Kidney (tissue), 14 donors: ENCODE results near the gene SLC29A4. TPM values are rescaled to one million over a fixed set of nuclear protein-coding genes. Genes with fewer than 3 reads are reported as not detected.
A peak's percentile ranks its signal among the peaks of the same experiment; 100 is the strongest.

Source experiments
- DNase-seq, 5 donors: peaks; one replicate each; pipeline ENCODE4 v3.0.0-alpha.2; 2013 to 2020
- FAIRE-seq: peaks from 2 replicates; lab custom pipeline; 2012; peaks lifted over from hg19 to GRCh38; lab: Jason Lieb, UNC
- H3K27ac ChIP-seq, 2 donors: one replicate each; pipeline ENCODE4 v1.7.0; 2013; ENCODE audit warnings: low read depth in 2 of 2, low read length in 2 of 2, inconsistent platforms in 1 of 2
- H3K27me3 ChIP-seq: one replicate; pipeline ENCODE4 v1.7.1; 2013; ENCODE audit warnings: low read length, inconsistent platforms; ENCODE audit not compliant: control insufficient read depth, insufficient read depth
- H3K36me3 ChIP-seq, 3 donors: one replicate each; pipeline versions ENCODE4 v1.7.0 to v1.7.1; 2013; ENCODE audit warnings: low read length in 3 of 3, control low read depth in 1 of 3, inconsistent platforms in 1 of 3; ENCODE audit not compliant: insufficient read depth in 3 of 3, control insufficient read depth in 2 of 3
- H3K4me1 ChIP-seq, 3 donors: one replicate each; pipeline versions ENCODE4 v1.7.0 to v1.7.1; 2013; ENCODE audit warnings: low read length in 3 of 3, inconsistent platforms in 1 of 3, low read depth in 1 of 3; ENCODE audit not compliant: control insufficient read depth in 2 of 3, insufficient read depth in 2 of 3
- H3K4me3 ChIP-seq, 3 donors: one replicate each; pipeline versions ENCODE4 v1.7.0 to v1.8.1; 2013; ENCODE audit warnings: low read length in 3 of 3, control low read depth in 1 of 3, inconsistent platforms in 1 of 3
- H3K9ac ChIP-seq, 3 donors: one replicate each; pipeline versions ENCODE4 v1.7.0 to v1.7.1; 2013; ENCODE audit warnings: low read length in 3 of 3, control low read depth in 1 of 3, inconsistent platforms in 1 of 3
- H3K9me3 ChIP-seq, 3 donors: one replicate each; pipeline versions ENCODE4 v1.7.0 to v1.7.1; 2013; ENCODE audit warnings: low read length in 3 of 3, control low read depth in 1 of 3, inconsistent platforms in 1 of 3; ENCODE audit not compliant: control insufficient read depth in 2 of 3, insufficient read depth in 1 of 3
- intact Hi-C: fragments of 100-400 bp; cut with DNase I; formaldehyde crosslinking; loops from one replicate; pipeline ENCODE4 v1.11.1; 2022
- polyA plus RNA-seq: library from polyadenylated mRNA; stranded (reverse); fragments of 350-450 nt; fragmentation: Illumina TruSeq; extraction: RNeasy Lipid Tissue Mini Kit (QIAGEN cat#74804); gene quantifications from one replicate; pipeline ENCODE4 v1.2.3, GENCODE V29; 2014; ENCODE audit warnings: low read depth, low replicate concordance; ENCODE audit not compliant: insufficient read depth
- total RNA-seq: library from RNA; stranded (reverse); fragmentation: NEBNext Ultra II Directional; extraction: Animal tissue kit (Norgen Biotek cat#: 25700); gene quantifications from one replicate; pipeline ENCODE4 v1.2.1, GENCODE V29; 2021
- TF ChIP-seq, protein P1 (sequence below): IDR thresholded peaks from 3 replicates; pipeline ENCODE4 v1.5.1; 2012; ENCODE audit warnings: mild to moderate bottlenecking, moderate library complexity, borderline replicate concordance; ENCODE audit not compliant: insufficient read depth; ENCODE audit errors: extremely low read depth
- donor health status: control.
- donor health status: control.
- donor health status: control.
- donor health status: control.
- donor health status: control.
- donor health status: DM: yes; HTN: yes; CAD: no.
- donor health status: Normal renal cell carcinoma (clear cell type).

Gene SLC29A4
- total and polyA plus RNA-seq, 2 donors from 2014 or later, result 3.4 to 6.8 TPM

DNA sequence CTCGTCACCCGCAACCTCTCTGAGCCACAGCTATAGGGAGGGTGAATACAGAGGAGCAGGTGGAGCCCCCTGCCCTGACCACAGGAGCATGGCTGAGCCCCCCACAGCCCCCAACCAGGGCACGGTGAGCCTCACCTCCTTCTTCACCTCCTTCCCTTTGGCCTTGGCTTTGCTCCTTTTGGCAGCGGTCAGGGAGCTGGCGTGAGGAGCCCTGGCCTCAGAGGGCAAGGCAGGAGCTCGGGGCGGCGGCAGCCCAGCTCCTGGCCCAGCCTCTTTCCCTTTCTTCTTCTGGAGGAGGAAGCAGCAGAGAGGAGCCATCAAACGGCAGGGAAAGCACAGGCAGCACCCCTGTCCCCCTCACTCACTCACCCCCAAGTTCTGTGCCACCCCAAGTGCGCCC is 42.2 kb downstream of the SLC29A4 start:
- no peak overlapping the region for H3K4me3 ChIP-seq
- no peak overlapping the region for H3K9ac ChIP-seq
- TF ChIP-seq, protein P1, sequence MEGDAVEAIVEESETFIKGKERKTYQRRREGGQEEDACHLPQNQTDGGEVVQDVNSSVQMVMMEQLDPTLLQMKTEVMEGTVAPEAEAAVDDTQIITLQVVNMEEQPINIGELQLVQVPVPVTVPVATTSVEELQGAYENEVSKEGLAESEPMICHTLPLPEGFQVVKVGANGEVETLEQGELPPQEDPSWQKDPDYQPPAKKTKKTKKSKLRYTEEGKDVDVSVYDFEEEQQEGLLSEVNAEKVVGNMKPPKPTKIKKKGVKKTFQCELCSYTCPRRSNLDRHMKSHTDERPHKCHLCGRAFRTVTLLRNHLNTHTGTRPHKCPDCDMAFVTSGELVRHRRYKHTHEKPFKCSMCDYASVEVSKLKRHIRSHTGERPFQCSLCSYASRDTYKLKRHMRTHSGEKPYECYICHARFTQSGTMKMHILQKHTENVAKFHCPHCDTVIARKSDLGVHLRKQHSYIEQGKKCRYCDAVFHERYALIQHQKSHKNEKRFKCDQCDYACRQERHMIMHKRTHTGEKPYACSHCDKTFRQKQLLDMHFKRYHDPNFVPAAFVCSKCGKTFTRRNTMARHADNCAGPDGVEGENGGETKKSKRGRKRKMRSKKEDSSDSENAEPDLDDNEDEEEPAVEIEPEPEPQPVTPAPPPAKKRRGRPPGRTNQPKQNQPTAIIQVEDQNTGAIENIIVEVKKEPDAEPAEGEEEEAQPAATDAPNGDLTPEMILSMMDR, result no peak
- no peaks in the 10 kb centered on the region for H3K27me3 ChIP-seq
- H3K4me1 ChIP-seq, result no peaks in the 10 kb centered on the region
- peak in 1 of 5 donors; percentile 49 for DNase-seq
- no peaks in the 10 kb centered on the region for H3K9me3 ChIP-seq
- no peak for FAIRE-seq
- peaks cover 0 to 34% (median 13%) of the 10 kb centered on the region in 3 donors for H3K36me3 ChIP-seq
- H3K27ac ChIP-seq, result no peak overlapping the region
- intact Hi-C loops, result no loop called here

DNA sequence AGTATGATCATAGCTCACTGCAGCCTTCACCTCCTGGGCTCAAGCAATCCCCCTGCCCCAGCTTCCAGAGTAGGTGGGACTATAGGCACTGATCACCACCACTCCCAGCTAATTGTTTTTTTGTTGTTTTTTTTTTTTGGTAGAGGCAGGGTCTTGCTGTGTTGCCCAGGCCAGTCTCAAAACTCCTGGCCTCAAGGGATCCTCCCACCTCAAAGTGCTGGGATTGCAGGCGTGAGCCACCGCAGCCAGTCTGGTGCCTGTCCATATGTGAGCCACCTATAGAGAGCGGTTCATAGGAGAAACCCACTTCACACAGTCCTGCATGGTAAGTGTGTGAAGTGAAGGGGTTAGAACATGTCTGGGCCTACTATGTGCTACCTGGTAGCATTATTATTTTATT is 47.5 kb downstream of the SLC29A4 start:
- peaks cover 3 to 31% (median 5%) of the 10 kb centered on the region in 3 donors for H3K36me3 ChIP-seq
- H3K9me3 ChIP-seq, result no peaks in the 10 kb centered on the region
- no peak overlapping the region for H3K27ac ChIP-seq
- DNase-seq (no peak), FAIRE-seq (no peak)
- H3K4me3 ChIP-seq, result no peak overlapping the region
- no peaks in the 10 kb centered on the region for H3K4me1 ChIP-seq
- H3K9ac ChIP-seq, result no peak overlapping the region
- TF ChIP-seq, protein P1, result no peak
- H3K27me3 ChIP-seq, result no peaks in the 10 kb centered on the region
- intact Hi-C loops, result no loop called here

DNA sequence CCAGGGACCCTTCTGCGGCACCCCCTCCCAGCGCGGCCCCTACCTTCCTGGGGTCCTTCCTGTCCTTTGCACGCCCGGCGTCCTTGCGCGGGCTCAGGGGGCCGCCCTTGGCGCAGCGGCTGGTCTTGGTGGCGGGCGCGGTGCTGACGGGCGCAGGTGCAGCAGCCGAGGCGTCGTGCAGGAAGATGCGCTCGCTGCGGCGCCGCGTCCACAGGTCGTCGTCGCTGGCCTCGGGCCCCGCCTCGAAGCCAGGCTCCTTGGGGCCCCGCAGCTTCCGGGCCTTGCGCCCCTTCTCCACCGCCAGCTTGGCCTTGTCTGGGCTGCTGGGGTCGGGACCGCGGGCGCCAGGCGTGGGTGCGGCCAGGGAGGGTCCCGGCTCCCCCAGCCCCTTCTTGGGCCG is 49.8 kb downstream of the SLC29A4 start:
- Histone ChIP-seq H3K4me1 (no peaks in the 10 kb centered on the region), H3K36me3 (peaks cover 6 to 42% (median 7%) of the 10 kb centered on the region in 3 donors), H3K4me3 (no peak overlapping the region), H3K9ac (no peak overlapping the region), H3K27ac (no peak overlapping the region), H3K9me3 (peaks cover 0 to 9% (median 0%) of the 10 kb centered on the region in 3 donors), H3K27me3 (no peaks in the 10 kb centered on the region)
- intact Hi-C loops, result no loop called here
- TF ChIP-seq, protein P1, result no peak
- FAIRE-seq, result no peak
- DNase-seq, result peak in 1 of 5 donors; percentile 65
